ENCODE results near the gene TTC27.

DNA sequence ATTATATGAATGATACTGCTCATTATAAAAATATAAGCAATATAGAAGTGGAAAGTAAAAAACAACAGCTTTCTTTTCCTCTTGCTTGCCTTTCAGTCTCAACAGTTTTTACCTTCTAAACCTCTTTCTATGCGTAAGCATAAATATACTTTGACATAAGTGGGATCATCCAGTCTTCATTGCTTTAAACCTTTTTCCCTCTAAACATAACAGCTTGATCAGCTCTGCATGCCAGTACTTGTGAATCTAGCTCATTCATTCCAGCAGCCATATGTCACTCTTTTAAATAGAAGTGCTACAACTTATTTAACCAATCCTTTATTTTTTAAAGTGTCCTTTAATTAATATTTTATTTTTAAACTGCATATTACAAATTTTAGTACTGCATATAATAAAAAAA lies 88.1 kb downstream of the TTC27 start:
- TF ChIP-seq EZH2 (IDR thresholded peaks at IDR 0.05; ENCODE audit: borderline replicate concordance, insufficient read depth, low read length, poor library complexity, severe bottlenecking) = no peak
- TF ChIP-seq, protein P1, sequence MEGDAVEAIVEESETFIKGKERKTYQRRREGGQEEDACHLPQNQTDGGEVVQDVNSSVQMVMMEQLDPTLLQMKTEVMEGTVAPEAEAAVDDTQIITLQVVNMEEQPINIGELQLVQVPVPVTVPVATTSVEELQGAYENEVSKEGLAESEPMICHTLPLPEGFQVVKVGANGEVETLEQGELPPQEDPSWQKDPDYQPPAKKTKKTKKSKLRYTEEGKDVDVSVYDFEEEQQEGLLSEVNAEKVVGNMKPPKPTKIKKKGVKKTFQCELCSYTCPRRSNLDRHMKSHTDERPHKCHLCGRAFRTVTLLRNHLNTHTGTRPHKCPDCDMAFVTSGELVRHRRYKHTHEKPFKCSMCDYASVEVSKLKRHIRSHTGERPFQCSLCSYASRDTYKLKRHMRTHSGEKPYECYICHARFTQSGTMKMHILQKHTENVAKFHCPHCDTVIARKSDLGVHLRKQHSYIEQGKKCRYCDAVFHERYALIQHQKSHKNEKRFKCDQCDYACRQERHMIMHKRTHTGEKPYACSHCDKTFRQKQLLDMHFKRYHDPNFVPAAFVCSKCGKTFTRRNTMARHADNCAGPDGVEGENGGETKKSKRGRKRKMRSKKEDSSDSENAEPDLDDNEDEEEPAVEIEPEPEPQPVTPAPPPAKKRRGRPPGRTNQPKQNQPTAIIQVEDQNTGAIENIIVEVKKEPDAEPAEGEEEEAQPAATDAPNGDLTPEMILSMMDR (IDR thresholded peaks at IDR 0.05; ENCODE audit: poor library complexity, severe bottlenecking) = no peak
- TF ChIP-seq POLR2AphosphoS5 (IDR thresholded peaks at IDR 0.05) = no peak

Measured in neural cell (in vitro differentiated cells).